ENCODE results near the gene GREB1.

The GREB1 gene

DNA sequence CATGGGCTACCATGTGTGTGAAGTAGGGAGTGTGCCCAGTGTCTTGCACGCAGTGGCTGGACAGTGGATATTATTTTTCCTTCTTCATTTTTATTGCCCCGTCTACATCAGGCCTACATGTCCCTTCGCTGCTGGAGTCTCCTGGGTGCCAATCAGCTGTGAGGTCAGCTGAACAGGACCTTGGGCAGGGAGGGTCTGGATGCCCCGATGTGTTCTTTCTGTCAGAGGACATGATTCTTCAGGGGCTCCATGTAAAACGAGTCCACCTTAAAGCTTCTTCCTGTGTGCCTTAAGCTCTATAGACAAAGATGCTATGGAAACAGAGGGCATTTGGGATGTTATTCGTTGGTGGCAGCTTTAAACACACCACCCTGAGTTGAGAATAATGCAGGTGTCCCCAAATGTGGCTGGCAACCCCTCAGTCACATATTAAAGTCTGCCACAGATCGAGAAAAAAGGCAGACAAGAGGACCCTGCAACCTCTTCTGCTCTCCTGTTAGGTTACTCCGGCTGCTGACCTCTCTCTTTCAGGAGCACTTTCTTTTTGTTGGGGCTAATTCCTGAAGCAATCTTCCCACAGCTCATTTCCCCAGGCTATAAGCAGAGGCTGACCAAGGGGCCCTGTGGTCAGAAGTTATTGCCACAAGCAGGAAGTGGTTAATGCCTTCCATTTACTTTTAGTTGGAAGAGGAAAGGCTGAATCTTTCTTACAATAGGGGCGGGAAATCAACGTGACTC, 20.0 kb downstream of the GREB1 start:
- DNase-seq (ENCODE audit: low read depth), result peak; percentile 9

DNA sequence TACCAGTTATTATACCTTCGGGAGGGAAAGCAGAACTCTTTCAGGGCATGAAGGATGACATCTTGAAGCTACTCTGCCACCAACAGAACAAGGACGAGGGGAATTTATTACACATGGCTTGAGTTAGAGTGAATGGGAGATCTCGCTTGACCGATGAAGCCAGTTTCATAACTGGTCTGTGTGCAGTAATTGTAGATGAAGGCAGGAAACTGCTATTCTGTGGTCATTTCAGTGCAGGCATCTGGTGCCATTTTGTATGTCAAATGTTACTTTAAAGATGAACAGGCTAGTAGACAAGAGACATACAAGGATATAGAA, 20.5 kb downstream of the GREB1 start:
- peaks cover 60% of the 10 kb centered on the region for H3K27me3 ChIP-seq (replicated peaks; ENCODE audit: control insufficient read depth, insufficient read depth, low read length)
- H3K4me3 ChIP-seq (ENCODE audit: low read length), result no peak overlapping the region
- no peaks in the 10 kb centered on the region for H3K36me3 ChIP-seq (ENCODE audit: control insufficient read depth, insufficient read depth, low read length, severe bottlenecking)

More for the DNA sequence above, 20.0 kb downstream of the GREB1 start:
- H3K36me3 ChIP-seq (ENCODE audit: control insufficient read depth, insufficient read depth, low read length, severe bottlenecking), result no peaks in the 10 kb centered on the region
- no peaks in the 10 kb centered on the region for H3K4me1 ChIP-seq (ENCODE audit: control insufficient read depth, insufficient read depth, low read length)
- no peak overlapping the region for H3K9ac ChIP-seq (ENCODE audit: low read length)
- peaks cover 56% of the 10 kb centered on the region for H3K27me3 ChIP-seq (replicated peaks; ENCODE audit: control insufficient read depth, insufficient read depth, low read length)
- peaks cover 16% of the 10 kb centered on the region for H3K9me3 ChIP-seq (ENCODE audit: control insufficient read depth, low read length)
- H3K4me3 ChIP-seq (ENCODE audit: low read length), result no peak overlapping the region

DNA sequence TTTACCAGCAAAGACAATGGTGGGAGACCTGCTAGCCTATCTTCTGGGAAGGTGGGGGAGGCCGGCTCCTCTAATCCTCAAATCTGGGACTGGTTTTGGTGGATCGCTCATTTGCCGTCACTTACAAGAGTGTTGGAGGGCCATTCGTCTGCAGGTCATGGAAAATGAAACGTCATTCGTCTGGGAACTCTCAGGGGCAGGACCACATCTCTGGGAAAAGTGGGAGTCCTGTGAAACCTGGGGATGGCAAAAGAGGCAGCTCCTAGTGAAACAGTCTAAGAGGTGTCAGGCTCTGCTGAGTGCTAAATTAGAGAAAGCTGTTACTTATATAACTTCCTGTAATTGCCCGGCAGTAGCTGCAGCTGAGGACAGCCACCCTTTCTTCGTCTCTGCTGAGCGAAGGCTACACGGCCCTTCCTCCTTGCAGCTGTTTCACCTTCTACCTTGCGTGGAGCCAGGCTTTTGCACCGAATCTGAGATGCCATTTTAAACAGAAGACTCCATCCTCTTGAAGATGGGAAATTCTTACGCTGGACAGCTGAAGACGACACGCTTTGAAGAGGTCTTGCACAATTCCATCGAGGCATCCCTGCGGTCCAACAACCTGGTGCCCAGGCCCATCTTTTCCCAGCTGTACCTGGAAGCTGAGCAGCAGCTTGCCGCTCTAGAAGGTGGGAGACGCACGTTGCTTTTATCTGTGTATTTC, 22.4 kb downstream of the GREB1 start:
- Histone ChIP-seq H3K27me3 (replicated peaks; ENCODE audit: control insufficient read depth, insufficient read depth, low read length) (peaks cover 69% of the 10 kb centered on the region), H3K4me3 (ENCODE audit: low read length) (no peak overlapping the region), H3K9me3 (ENCODE audit: control insufficient read depth, low read length) (no peaks in the 10 kb centered on the region), H3K4me1 (ENCODE audit: control insufficient read depth, insufficient read depth, low read length) (no peaks in the 10 kb centered on the region), H3K9ac (ENCODE audit: low read length) (no peak overlapping the region), H3K36me3 (ENCODE audit: control insufficient read depth, insufficient read depth, low read length, severe bottlenecking) (no peaks in the 10 kb centered on the region)
- DNase-seq (ENCODE audit: low read depth), result no peak

More for the DNA sequence above, 20.5 kb downstream of the GREB1 start:
- H3K4me1 ChIP-seq (ENCODE audit: control insufficient read depth, insufficient read depth, low read length), result no peaks in the 10 kb centered on the region
- no peak overlapping the region for H3K9ac ChIP-seq (ENCODE audit: low read length)
- peaks cover 11% of the 10 kb centered on the region for H3K9me3 ChIP-seq (ENCODE audit: control insufficient read depth, low read length)
- DNase-seq (ENCODE audit: low read depth), result no peak

DNA sequence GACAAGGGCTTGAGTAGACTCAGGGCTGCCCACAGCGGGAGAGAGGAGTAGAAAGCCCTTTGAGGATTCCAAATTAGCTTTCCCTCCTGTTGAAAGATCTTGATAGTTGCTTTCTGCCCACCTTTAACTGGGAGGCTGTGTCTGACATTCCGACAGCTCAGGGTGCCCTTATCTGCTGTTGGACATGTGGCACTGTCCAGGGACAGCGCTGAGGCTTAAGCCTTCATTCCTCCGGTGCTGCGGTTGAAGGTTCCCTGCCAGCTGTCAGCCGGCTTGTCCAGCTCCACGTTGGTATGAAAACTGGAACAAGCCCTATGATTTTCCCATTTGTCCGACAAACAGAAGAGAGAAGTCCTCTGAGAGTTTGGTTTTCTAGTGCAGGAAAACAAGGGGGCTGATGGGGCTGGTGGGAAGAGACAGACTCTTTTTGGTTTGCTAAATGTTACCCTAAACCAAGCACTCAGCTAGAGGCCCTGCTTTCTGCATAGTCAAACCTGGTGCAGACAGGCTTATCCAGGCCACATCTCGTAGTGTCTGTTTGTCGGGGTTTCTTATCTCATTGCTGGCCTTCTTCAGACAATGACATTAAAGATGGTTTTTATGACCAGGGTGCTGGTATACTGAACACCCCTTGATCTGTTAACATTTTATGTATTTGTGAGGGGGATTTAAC, 24.5 kb downstream of the GREB1 start:
- DNase-seq (ENCODE audit: low read depth), result no peak

DNA sequence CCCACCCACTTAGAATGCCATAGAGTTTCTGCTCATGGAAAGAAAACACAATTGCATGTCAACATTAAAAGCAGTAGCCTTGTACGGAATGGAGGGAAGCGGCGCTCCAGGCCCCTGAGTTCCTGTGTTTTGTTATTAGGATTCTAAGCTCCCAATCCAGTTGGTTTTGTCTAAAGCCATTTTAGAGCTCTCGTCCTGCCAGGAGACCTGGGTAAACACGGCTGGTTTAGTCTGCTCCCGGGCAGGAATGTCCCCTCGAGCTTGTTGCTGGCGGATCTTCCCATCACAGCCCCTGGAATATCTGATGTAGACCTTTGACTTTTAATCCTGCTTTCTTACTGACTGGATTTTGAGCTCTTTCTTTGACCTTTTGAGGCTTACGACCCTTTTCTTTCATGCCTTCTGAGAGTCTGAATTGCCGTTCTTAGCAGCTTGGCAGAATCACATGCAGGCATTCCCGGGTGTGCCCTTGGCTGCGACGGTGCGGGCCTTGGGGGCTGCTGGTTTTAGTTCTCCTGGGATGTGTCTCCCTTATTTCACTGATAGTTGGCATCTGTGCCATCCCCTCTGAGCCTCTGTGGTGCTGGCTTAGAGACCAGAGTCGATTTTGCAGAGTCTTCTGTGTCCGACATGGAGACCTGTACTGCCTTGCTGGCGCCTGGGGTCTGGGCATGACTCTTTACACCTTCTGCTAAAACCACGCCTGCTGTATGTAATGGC, 25.4 kb downstream of the GREB1 start:
- H3K4me1 ChIP-seq (ENCODE audit: control insufficient read depth, insufficient read depth, low read length), result no peaks in the 10 kb centered on the region
- DNase-seq (ENCODE audit: low read depth), result no peak
- no peak overlapping the region for H3K9ac ChIP-seq (ENCODE audit: low read length)
- peaks cover 55% of the 10 kb centered on the region for H3K27me3 ChIP-seq (replicated peaks; ENCODE audit: control insufficient read depth, insufficient read depth, low read length)
- no peaks in the 10 kb centered on the region for H3K9me3 ChIP-seq (ENCODE audit: control insufficient read depth, low read length)
- no peak overlapping the region for H3K4me3 ChIP-seq (ENCODE audit: low read length)
- H3K36me3 ChIP-seq (ENCODE audit: control insufficient read depth, insufficient read depth, low read length, severe bottlenecking), result no peaks in the 10 kb centered on the region

More for the DNA sequence above, 24.5 kb downstream of the GREB1 start:
- Histone ChIP-seq H3K9ac (ENCODE audit: low read length) (no peak overlapping the region), H3K4me1 (ENCODE audit: control insufficient read depth, insufficient read depth, low read length) (no peaks in the 10 kb centered on the region), H3K27me3 (replicated peaks; ENCODE audit: control insufficient read depth, insufficient read depth, low read length) (peaks cover 58% of the 10 kb centered on the region), H3K9me3 (ENCODE audit: control insufficient read depth, low read length) (no peaks in the 10 kb centered on the region), H3K4me3 (ENCODE audit: low read length) (no peak overlapping the region), H3K36me3 (ENCODE audit: control insufficient read depth, insufficient read depth, low read length, severe bottlenecking) (no peaks in the 10 kb centered on the region)

DNA sequence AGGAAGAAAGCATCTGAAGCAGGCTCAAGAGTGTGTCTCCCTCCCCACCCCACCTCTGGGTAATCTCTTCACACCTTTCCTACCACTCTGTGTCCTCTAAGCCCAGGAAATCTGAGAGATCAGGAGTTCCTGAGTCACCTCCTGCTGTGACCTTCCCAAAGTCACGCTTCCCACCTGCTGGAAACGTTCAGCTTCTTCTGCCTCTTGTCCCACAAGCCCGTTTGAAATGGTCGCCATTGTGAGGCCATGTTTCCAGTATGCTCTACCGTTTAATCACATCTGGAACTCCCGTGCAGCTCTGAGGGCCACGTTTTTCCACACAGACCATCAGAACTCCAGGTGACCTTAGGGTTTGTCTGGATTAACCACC, 25.9 kb downstream of the GREB1 start:
- Histone ChIP-seq H3K4me3 (ENCODE audit: low read length) (no peak overlapping the region), H3K27me3 (replicated peaks; ENCODE audit: control insufficient read depth, insufficient read depth, low read length) (peaks cover 52% of the 10 kb centered on the region), H3K36me3 (ENCODE audit: control insufficient read depth, insufficient read depth, low read length, severe bottlenecking) (no peaks in the 10 kb centered on the region), H3K9me3 (ENCODE audit: control insufficient read depth, low read length) (no peaks in the 10 kb centered on the region), H3K4me1 (ENCODE audit: control insufficient read depth, insufficient read depth, low read length) (no peaks in the 10 kb centered on the region), H3K9ac (ENCODE audit: low read length) (no peak overlapping the region)
- no peak for DNase-seq (ENCODE audit: low read depth)

DNA sequence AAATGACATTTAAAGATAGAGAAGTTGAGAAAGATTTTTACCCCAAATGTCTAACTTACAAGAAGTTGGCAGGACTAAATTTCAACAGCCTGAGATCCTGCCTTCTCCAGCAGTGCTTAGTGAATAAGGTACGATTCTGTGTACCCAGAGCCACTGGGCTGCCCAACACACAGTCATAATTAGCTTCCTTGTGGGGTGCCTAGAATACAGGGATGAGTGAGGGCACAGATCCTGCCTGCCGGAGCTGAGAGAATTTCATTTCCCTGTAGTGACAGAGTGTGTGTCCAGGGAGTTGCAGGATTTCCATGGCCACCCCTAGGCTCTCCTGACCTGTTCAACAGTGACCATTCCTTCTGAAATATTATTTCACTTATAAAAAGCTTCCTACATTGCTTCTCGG, 27.0 kb downstream of the GREB1 start:
- Histone ChIP-seq H3K9me3 (ENCODE audit: control insufficient read depth, low read length) (no peaks in the 10 kb centered on the region), H3K36me3 (ENCODE audit: control insufficient read depth, insufficient read depth, low read length, severe bottlenecking) (no peaks in the 10 kb centered on the region), H3K27me3 (replicated peaks; ENCODE audit: control insufficient read depth, insufficient read depth, low read length) (peaks cover 48% of the 10 kb centered on the region), H3K4me1 (ENCODE audit: control insufficient read depth, insufficient read depth, low read length) (no peaks in the 10 kb centered on the region), H3K9ac (ENCODE audit: low read length) (no peak overlapping the region), H3K4me3 (ENCODE audit: low read length) (no peak overlapping the region)
- no peak for DNase-seq (ENCODE audit: low read depth)

DNA sequence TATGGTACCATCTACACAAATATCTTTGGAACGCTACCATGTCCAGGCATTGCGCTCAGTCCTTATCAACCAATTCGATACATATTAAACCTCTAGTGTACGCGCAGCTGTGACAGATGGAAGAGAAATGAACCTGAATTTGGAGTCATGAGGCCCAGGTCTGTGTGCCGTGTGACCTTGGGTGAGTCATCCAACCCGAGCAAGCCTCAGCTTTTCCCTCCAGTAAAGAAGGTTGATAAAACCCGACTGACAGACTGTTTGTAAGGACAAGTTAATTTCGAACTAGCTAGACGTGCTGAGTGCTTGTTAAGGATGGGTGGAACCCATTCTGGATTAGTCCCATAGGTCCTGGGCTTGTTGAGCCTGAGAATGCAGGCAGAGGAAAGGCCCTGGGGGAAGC, 28.2 kb downstream of the GREB1 start:
- no peaks in the 10 kb centered on the region for H3K9me3 ChIP-seq (ENCODE audit: control insufficient read depth, low read length)
- peaks cover 44% of the 10 kb centered on the region for H3K27me3 ChIP-seq (replicated peaks; ENCODE audit: control insufficient read depth, insufficient read depth, low read length)
- DNase-seq (ENCODE audit: low read depth), result no peak
- H3K4me1 ChIP-seq (ENCODE audit: control insufficient read depth, insufficient read depth, low read length), result no peaks in the 10 kb centered on the region
- H3K9ac ChIP-seq (ENCODE audit: low read length), result no peak overlapping the region
- no peak overlapping the region for H3K4me3 ChIP-seq (ENCODE audit: low read length)
- no peaks in the 10 kb centered on the region for H3K36me3 ChIP-seq (ENCODE audit: control insufficient read depth, insufficient read depth, low read length, severe bottlenecking)

DNA sequence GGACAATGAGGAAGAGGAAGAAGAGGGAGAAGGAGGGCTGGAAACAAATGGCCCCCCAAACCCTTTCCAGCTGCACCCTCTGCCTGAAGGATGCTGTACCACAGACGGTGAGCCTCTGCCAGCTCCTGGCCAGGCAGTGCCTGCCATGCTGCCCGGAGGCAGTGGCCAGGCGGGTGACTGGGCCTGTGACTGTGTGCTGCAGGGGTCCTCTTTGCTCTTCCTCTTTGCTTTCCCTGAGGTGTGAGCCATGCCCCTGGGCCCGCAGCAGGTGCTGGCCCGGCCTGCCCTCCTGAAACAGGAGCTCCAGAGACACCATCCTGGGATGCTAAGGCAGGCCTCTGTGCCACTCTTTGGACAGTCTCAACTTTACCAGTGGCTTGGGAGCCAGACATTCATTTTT, 28.6 kb downstream of the GREB1 start:
- Histone ChIP-seq H3K4me3 (ENCODE audit: low read length) (no peak overlapping the region), H3K9me3 (ENCODE audit: control insufficient read depth, low read length) (no peaks in the 10 kb centered on the region), H3K36me3 (ENCODE audit: control insufficient read depth, insufficient read depth, low read length, severe bottlenecking) (no peaks in the 10 kb centered on the region), H3K27me3 (replicated peaks; ENCODE audit: control insufficient read depth, insufficient read depth, low read length) (peaks cover 43% of the 10 kb centered on the region), H3K4me1 (ENCODE audit: control insufficient read depth, insufficient read depth, low read length) (no peaks in the 10 kb centered on the region), H3K9ac (ENCODE audit: low read length) (no peak overlapping the region)
- DNase-seq (ENCODE audit: low read depth), result no peak

DNA sequence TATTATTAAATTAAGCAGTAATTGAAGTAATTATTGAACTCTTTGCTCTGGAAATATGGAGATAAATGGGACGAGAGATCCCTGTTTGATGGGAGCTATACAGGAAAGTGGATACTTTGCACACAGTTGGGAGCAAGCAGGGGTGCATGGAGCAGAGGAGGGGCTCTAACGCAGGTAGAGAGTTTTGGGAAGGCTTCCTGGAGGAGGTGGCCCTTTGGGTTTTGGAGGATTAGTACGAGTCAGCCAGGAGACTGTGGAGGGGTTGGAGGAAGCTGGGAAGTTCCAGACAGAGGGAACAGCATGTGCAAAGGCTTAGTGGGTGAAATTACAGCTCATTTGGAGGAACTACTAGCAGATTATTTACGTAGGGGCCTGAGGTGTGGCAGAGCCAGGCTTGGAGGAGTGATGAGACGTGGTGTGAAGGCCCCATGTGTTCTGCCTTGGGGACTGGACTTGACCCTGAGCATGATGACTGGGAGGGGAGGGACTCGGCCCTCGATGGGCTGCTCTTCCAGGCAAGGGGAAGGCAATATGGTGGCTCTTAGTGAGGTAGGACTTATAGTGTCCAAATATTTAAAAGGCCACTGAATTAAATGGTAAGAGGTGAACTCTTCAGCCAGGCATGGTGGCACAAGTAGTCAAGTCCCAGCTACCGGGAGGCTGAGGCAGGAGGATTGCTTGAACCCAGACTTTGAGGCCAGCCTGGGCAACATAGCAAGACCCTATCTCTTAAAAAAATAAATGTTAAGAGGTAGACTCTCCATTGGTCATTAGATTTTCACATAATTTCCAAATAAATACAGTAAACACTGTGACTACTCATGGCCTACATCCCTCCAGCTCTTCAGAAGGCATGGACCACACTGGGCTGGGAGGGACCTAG, 30.2 kb downstream of the GREB1 start:
- Histone ChIP-seq H3K4me1 (ENCODE audit: control insufficient read depth, insufficient read depth, low read length) (no peaks in the 10 kb centered on the region), H3K27me3 (replicated peaks; ENCODE audit: control insufficient read depth, insufficient read depth, low read length) (peaks cover 36% of the 10 kb centered on the region), H3K9me3 (ENCODE audit: control insufficient read depth, low read length) (no peaks in the 10 kb centered on the region), H3K9ac (ENCODE audit: low read length) (no peak overlapping the region), H3K4me3 (ENCODE audit: low read length) (no peak overlapping the region), H3K36me3 (ENCODE audit: control insufficient read depth, insufficient read depth, low read length, severe bottlenecking) (no peaks in the 10 kb centered on the region)
- DNase-seq (ENCODE audit: low read depth), result no peak

Measured in adipocyte (in vitro differentiated cells).